Fibroblast of mammary gland (primary cell): ENCODE results near the gene C15orf61.
A peak's percentile ranks its signal among the peaks of the same experiment; 100 is the strongest.

ENCODE experiments used
- DNase-seq: peaks from one replicate; pipeline ENCODE4 v3.0.0-alpha.2; 2010; ENCODE audit warnings: low read depth
- H3K4me3 ChIP-seq: 2 replicates; pipeline ENCODE4 v1.5.1; 2011; ENCODE audit warnings: low read depth, mild to moderate bottlenecking, low read length, moderate library complexity; ENCODE audit not compliant: control insufficient read depth
- TF ChIP-seq, protein P1 (sequence below): conservative IDR thresholded peaks from 2 replicates; pipeline ENCODE4 v1.5.1; 2011; ENCODE audit warnings: low read depth, low read length, inconsistent platforms; ENCODE audit not compliant: control insufficient read depth, insufficient read depth

Gene C15orf61

GRCh38 chr15:67512933-67513714 lies 7.8 kb upstream of the C15orf61 start:
- H3K4me3 ChIP-seq, result no peak overlapping the region
- TF ChIP-seq, protein P1, sequence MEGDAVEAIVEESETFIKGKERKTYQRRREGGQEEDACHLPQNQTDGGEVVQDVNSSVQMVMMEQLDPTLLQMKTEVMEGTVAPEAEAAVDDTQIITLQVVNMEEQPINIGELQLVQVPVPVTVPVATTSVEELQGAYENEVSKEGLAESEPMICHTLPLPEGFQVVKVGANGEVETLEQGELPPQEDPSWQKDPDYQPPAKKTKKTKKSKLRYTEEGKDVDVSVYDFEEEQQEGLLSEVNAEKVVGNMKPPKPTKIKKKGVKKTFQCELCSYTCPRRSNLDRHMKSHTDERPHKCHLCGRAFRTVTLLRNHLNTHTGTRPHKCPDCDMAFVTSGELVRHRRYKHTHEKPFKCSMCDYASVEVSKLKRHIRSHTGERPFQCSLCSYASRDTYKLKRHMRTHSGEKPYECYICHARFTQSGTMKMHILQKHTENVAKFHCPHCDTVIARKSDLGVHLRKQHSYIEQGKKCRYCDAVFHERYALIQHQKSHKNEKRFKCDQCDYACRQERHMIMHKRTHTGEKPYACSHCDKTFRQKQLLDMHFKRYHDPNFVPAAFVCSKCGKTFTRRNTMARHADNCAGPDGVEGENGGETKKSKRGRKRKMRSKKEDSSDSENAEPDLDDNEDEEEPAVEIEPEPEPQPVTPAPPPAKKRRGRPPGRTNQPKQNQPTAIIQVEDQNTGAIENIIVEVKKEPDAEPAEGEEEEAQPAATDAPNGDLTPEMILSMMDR, result no peak
- no peak for DNase-seq

DNA sequence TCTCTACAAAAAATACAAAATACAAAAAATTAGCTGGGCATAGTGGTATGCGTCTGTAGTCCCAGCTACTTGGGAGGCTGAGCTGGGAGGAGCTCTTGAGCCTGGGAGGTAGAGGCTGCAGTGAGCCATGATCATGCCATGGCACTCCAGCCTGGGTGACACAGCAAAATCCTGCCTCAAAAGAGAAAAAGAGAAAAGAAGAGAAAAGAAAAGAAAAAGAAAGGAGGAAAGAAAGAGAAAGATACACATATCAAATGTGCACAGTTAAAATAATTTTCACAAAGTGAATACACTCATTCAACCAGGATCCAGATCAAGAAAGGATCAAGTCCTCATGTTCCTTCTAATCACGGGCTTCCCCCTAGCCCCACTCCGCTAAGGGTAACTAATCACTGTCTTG lies 5.8 kb upstream of the C15orf61 start:
- no peak for DNase-seq
- H3K4me3 ChIP-seq, result no peak overlapping the region
- TF ChIP-seq, protein P1, result no peak

- no peak overlapping the region for H3K4me3 ChIP-seq
- TF ChIP-seq, protein P1, result no peak
- no peak for DNase-seq
Observed at GRCh38 chr15:67515557-67515956, 5.4 kb upstream of the C15orf61 start.

DNA sequence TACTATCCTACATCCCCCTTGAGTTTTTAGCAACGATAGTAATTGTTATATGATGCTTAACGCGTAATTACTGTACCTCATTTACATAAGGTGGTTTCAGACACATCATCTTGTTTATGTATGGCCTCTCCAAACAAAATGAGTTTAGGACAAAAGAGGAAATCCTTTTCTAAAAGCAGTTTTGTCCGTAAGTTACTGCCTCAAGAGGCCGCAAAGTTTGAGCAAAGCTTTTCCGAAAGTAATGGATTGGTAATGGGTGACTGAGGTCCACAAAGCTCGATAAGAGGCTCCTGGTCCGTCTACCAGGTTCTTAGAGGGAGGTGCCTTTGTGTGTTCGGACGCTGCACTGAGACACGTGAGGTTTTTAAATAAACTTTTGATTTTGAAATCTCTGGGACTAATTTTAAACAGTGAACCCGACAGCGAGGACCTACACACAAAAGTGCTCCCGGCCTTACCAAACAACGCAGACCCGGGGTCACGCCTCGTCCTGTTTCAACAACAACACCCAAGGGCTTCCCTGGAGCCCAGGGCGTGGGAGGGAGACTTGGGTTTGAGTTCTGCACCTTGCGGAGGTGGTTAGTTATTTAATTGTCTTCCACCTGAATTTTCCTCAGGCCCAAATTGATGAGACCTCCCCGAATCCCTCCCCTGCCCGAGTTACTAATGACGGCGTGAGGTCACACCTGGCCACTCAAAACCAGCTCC lies 456 bp upstream of the C15orf61 start:
- TF ChIP-seq, protein P1, result no peak
- H3K4me3 ChIP-seq, result peak overlapping the region; percentile 75
- DNase-seq, result peak; percentile 29

DNA sequence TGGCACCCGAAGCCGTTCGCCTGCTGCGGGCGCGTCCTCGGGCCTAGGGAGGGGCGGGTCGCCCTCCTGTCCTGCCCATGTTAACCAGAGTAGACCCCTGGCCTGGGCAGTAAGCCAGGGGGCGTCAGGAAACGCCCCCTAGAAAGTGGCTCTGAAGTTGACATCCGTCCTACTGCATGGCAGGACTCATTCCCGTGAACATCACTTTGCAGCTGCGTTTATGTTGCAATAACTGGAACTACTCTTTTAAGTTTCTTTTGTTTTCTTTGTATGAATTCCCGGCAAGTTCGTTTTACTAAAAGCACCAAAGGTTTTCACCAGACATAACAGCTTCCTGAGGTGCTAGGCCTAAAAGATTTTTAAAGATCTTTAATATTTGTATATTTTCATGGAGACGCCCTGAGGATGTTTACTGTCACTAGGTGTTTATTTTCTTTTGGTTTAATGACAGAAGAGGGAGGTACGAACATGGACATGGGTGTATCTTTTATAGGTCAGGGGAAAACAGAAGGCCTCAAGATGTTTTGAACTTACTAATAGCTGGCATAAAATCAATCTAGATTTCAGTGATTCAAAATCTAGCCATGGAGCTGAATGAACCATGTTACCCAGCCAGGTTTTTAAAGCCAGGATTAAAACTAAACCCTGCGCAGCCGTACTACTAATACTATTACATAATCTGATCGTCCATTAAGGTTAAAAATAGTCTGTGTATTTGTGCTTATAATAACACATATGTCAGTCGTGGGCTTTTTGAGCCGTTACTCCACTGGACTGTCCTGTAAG lies 1.0 kb downstream of the C15orf61 start:
- DNase-seq, result peak; percentile 77
- TF ChIP-seq, protein P1, result no peak
- H3K4me3 ChIP-seq, result peak overlapping the region; percentile 67

DNA sequence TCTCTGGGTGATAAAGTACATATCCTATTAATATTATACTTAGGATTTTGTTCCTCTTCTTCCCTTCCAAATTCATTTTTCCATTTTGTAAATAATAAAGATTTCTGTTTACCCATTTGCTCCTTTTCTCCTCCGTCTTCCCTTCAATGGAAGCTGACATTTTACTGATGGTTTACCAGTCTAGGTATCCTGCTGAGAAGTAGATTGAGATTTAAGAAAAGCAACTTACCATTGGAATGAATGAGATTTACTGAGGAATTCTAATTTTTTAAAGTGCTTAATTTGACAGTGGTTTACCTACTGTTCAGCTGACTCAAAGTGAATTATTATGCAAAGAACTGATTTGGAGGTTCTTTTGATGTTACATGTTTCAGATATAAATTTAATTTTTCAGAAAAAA lies 2.4 kb downstream of the C15orf61 start:
- TF ChIP-seq, protein P1, result no peak
- peak overlapping the region; percentile 15 for H3K4me3 ChIP-seq
- DNase-seq, result no peak
